Measurements from ENCODE around the gene FGF14. TPM values are rescaled to one million over a fixed set of nuclear protein-coding genes. Genes with fewer than 3 reads are reported as not detected.
A peak's percentile ranks its signal among the peaks of the same experiment; 100 is the strongest.

FGF14 gene
- total and polyA plus RNA-seq, 2 experiments from 2014 or later: 0.03 TPM; not detected in 1

DNA sequence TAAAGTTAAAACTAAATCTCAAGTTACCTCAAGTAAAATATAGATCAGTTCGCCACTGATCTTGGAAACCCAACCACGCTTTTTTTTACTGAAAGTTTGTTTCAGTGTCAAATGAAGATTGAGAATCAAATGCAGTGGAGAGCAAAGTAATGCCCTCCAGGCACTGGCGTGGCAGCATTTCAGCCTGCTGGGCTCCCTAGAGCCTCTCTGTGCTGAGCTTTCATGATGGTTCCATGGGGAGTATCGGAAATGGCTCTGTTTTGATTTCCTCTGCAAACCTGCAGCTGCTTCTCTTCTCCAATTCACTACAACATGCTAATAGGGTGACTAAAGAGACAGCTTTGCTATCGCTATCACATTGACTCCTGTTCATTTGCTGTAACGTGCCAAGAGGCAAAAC, 141.6 kb downstream of the FGF14 start:
- Histone ChIP-seq H4K20me1 (replicated peaks; ENCODE audit: insufficient read depth) (no peaks in the 10 kb centered on the region), H2AFZ (peak overlapping the region; percentile 8), H3K4me2 (0 out of 2 replicates have a peak overlapping the region, but pooled peaks have one; percentile 48), H3K4me3 (no peak overlapping the region), H3K9me2 (ENCODE audit: insufficient read depth) (no peaks in the 10 kb centered on the region), H3K27me3 (ENCODE audit: insufficient read depth) (no peaks in the 10 kb centered on the region), H3K36me3 (ENCODE audit: insufficient read depth) (no peaks in the 10 kb centered on the region), H3K4me1 (ENCODE audit: insufficient read depth) (peaks cover 17% of the 10 kb centered on the region), H3K79me2 (replicated peaks; ENCODE audit: insufficient read depth) (no peaks in the 10 kb centered on the region), H3K27ac (ENCODE audit: low read depth) (no peak overlapping the region), H3F3A (replicated peaks; ENCODE audit: low read depth) (no peaks in the 10 kb centered on the region)
- Mint-ChIP-seq H3K27ac (no peak overlapping the region), H3K4me3 (no peak overlapping the region), H3K9me3 (no peaks in the 10 kb centered on the region), H3K4me1 (peaks cover 17% of the 10 kb centered on the region), H3K36me3 (ENCODE audit: low read depth) (no peaks in the 10 kb centered on the region), H3K27me3 (ENCODE audit: insufficient read depth, low read depth, poor library complexity) (no peaks in the 10 kb centered on the region)
- peak; percentile 62 for ATAC-seq
- peak; percentile 14 for DNase-seq (ENCODE audit: low spot score)
- TF ChIP-seq EZH2phosphoT487 (IDR thresholded peaks at IDR 0.05; ENCODE audit: unreplicated experiment) (no peak), CREB1 (CRISPR knock-in tag; IDR thresholded peaks at IDR 0.05; ENCODE audit: low read depth) (no peak), JUNB (IDR thresholded peaks at IDR 0.05; ENCODE audit: unreplicated experiment) (no peak), STAT1 (IDR thresholded peaks at IDR 0.05; ENCODE audit: unreplicated experiment) (no peak), ZNF114 (CRISPR knock-in tag; IDR thresholded peaks at IDR 0.05) (no peak), ZNF331 (CRISPR knock-in tag; IDR thresholded peaks at IDR 0.05; ENCODE audit: low read depth) (no peak), NANOG (IDR thresholded peaks at IDR 0.05; ENCODE audit: borderline replicate concordance) (no peak), POLR2AphosphoS5 (IDR thresholded peaks at IDR 0.05; ENCODE audit: low read depth) (no peak), EZH2 (IDR thresholded peaks at IDR 0.05; ENCODE audit: low read depth, unreplicated experiment) (no peak)
- TF ChIP-seq, protein P1, sequence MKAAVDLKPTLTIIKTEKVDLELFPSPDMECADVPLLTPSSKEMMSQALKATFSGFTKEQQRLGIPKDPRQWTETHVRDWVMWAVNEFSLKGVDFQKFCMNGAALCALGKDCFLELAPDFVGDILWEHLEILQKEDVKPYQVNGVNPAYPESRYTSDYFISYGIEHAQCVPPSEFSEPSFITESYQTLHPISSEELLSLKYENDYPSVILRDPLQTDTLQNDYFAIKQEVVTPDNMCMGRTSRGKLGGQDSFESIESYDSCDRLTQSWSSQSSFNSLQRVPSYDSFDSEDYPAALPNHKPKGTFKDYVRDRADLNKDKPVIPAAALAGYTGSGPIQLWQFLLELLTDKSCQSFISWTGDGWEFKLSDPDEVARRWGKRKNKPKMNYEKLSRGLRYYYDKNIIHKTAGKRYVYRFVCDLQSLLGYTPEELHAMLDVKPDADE (IDR thresholded peaks at IDR 0.05): no peak
- TF ChIP-seq, protein P2, sequence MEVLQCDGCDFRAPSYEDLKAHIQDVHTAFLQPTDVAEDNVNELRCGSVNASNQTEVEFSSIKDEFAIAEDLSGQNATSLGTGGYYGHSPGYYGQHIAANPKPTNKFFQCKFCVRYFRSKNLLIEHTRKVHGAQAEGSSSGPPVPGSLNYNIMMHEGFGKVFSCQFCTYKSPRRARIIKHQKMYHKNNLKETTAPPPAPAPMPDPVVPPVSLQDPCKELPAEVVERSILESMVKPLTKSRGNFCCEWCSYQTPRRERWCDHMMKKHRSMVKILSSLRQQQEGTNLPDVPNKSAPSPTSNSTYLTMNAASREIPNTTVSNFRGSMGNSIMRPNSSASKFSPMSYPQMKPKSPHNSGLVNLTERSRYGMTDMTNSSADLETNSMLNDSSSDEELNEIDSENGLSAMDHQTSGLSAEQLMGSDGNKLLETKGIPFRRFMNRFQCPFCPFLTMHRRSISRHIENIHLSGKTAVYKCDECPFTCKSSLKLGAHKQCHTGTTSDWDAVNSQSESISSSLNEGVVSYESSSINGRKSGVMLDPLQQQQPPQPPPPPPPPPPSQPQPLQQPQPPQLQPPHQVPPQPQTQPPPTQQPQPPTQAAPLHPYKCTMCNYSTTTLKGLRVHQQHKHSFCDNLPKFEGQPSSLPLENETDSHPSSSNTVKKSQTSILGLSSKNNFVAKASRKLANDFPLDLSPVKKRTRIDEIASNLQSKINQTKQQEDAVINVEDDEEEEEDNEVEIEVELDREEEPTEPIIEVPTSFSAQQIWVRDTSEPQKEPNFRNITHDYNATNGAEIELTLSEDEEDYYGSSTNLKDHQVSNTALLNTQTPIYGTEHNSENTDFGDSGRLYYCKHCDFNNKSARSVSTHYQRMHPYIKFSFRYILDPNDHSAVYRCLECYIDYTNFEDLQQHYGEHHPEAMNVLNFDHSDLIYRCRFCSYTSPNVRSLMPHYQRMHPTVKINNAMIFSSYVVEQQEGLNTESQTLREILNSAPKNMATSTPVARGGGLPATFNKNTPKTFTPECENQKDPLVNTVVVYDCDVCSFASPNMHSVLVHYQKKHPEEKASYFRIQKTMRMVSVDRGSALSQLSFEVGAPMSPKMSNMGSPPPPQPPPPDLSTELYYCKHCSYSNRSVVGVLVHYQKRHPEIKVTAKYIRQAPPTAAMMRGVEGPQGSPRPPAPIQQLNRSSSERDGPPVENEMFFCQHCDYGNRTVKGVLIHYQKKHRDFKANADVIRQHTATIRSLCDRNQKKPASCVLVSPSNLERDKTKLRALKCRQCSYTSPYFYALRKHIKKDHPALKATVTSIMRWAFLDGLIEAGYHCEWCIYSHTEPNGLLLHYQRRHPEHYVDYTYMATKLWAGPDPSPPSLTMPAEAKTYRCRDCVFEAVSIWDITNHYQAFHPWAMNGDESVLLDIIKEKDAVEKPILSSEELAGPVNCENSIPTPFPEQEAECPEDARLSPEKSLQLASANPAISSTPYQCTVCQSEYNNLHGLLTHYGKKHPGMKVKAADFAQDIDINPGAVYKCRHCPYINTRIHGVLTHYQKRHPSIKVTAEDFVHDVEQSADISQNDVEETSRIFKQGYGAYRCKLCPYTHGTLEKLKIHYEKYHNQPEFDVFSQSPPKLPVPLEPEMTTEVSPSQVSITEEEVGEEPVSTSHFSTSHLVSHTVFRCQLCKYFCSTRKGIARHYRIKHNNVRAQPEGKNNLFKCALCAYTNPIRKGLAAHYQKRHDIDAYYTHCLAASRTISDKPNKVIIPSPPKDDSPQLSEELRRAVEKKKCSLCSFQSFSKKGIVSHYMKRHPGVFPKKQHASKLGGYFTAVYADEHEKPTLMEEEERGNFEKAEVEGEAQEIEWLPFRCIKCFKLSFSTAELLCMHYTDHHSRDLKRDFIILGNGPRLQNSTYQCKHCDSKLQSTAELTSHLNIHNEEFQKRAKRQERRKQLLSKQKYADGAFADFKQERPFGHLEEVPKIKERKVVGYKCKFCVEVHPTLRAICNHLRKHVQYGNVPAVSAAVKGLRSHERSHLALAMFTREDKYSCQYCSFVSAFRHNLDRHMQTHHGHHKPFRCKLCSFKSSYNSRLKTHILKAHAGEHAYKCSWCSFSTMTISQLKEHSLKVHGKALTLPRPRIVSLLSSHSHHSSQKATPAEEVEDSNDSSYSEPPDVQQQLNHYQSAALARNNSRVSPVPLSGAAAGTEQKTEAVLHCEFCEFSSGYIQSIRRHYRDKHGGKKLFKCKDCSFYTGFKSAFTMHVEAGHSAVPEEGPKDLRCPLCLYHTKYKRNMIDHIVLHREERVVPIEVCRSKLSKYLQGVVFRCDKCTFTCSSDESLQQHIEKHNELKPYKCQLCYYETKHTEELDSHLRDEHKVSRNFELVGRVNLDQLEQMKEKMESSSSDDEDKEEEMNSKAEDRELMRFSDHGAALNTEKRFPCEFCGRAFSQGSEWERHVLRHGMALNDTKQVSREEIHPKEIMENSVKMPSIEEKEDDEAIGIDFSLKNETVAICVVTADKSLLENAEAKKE (CRISPR knock-in tag; IDR thresholded peaks at IDR 0.05): no peak
- TF ChIP-seq, protein P3, sequence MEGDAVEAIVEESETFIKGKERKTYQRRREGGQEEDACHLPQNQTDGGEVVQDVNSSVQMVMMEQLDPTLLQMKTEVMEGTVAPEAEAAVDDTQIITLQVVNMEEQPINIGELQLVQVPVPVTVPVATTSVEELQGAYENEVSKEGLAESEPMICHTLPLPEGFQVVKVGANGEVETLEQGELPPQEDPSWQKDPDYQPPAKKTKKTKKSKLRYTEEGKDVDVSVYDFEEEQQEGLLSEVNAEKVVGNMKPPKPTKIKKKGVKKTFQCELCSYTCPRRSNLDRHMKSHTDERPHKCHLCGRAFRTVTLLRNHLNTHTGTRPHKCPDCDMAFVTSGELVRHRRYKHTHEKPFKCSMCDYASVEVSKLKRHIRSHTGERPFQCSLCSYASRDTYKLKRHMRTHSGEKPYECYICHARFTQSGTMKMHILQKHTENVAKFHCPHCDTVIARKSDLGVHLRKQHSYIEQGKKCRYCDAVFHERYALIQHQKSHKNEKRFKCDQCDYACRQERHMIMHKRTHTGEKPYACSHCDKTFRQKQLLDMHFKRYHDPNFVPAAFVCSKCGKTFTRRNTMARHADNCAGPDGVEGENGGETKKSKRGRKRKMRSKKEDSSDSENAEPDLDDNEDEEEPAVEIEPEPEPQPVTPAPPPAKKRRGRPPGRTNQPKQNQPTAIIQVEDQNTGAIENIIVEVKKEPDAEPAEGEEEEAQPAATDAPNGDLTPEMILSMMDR (conservative IDR thresholded peaks at IDR 0.05; ENCODE audit: low read depth in 2 of 2): no peak
- TF ChIP-seq, protein P4, sequence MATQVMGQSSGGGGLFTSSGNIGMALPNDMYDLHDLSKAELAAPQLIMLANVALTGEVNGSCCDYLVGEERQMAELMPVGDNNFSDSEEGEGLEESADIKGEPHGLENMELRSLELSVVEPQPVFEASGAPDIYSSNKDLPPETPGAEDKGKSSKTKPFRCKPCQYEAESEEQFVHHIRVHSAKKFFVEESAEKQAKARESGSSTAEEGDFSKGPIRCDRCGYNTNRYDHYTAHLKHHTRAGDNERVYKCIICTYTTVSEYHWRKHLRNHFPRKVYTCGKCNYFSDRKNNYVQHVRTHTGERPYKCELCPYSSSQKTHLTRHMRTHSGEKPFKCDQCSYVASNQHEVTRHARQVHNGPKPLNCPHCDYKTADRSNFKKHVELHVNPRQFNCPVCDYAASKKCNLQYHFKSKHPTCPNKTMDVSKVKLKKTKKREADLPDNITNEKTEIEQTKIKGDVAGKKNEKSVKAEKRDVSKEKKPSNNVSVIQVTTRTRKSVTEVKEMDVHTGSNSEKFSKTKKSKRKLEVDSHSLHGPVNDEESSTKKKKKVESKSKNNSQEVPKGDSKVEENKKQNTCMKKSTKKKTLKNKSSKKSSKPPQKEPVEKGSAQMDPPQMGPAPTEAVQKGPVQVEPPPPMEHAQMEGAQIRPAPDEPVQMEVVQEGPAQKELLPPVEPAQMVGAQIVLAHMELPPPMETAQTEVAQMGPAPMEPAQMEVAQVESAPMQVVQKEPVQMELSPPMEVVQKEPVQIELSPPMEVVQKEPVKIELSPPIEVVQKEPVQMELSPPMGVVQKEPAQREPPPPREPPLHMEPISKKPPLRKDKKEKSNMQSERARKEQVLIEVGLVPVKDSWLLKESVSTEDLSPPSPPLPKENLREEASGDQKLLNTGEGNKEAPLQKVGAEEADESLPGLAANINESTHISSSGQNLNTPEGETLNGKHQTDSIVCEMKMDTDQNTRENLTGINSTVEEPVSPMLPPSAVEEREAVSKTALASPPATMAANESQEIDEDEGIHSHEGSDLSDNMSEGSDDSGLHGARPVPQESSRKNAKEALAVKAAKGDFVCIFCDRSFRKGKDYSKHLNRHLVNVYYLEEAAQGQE (IDR thresholded peaks at IDR 0.05; ENCODE audit: unreplicated experiment): no peak

Data from GM23338 (cell line).